Osteocyte (in vitro differentiated cells): Measurements from ENCODE around the gene PHAF1. TPM values are rescaled to one million over a fixed set of nuclear protein-coding genes. Genes with fewer than 3 reads are reported as not detected.
A peak's percentile ranks its signal among the peaks of the same experiment; 100 is the strongest.

Experiments
- DNase-seq: peaks from one replicate; pipeline ENCODE4 v3.0.0; 2021; ENCODE audit warnings: mixed read lengths; ENCODE audit not compliant: unreplicated experiment; ENCODE audit errors: extremely low spot score
- H3K27ac Mint-ChIP-seq: one replicate; pipeline ENCODE4 v1.8.0; 2021; ENCODE audit warnings: mild to moderate bottlenecking, mixed read lengths; ENCODE audit not compliant: unreplicated experiment
- H3K27me3 Mint-ChIP-seq: one replicate; pipeline ENCODE4 v1.8.0; 2021; ENCODE audit warnings: mixed read lengths; ENCODE audit not compliant: unreplicated experiment
- H3K36me3 Mint-ChIP-seq: one replicate; pipeline ENCODE4 v1.8.0; 2021; ENCODE audit warnings: mixed read lengths; ENCODE audit not compliant: unreplicated experiment
- H3K4me1 Mint-ChIP-seq: one replicate; pipeline ENCODE4 v1.8.0; 2021; ENCODE audit warnings: mixed read lengths; ENCODE audit not compliant: unreplicated experiment
- H3K4me3 Mint-ChIP-seq: one replicate; pipeline ENCODE4 v1.8.0; 2021; ENCODE audit warnings: mild to moderate bottlenecking, moderate library complexity, mixed read lengths; ENCODE audit not compliant: unreplicated experiment
- H3K9me3 Mint-ChIP-seq: one replicate; pipeline ENCODE4 v1.8.0; 2021; ENCODE audit warnings: mixed read lengths; ENCODE audit not compliant: unreplicated experiment
- CTCF ChIP-seq: fragments of 200-600 bp; sonication (generic); IDR thresholded peaks from 2 replicates; pipeline ENCODE4 v1.5.0; 2021; ENCODE audit warnings: antibody characterized with exemption, mild to moderate bottlenecking, moderate library complexity
- total RNA-seq: library from RNA; stranded (reverse); gene quantifications from 2 replicates; pipeline ENCODE4 v1.2.1, GENCODE V29; 2021

Gene PHAF1
- total RNA-seq, 1 donor from 2014 or later, result 19.5 TPM

GRCh38 chr16:67091906-67092566 is 17.7 kb upstream of the PHAF1 start:
- Mint-ChIP-seq H3K4me1 (peaks cover 35% of the 10 kb centered on the region), H3K9me3 (no peaks in the 10 kb centered on the region), H3K27ac (no peak overlapping the region), H3K27me3 (no peaks in the 10 kb centered on the region), H3K36me3 (peaks cover 11% of the 10 kb centered on the region), H3K4me3 (no peak overlapping the region)
- no peak for TF ChIP-seq CTCF
- DNase-seq, result no peak

- Mint-ChIP-seq H3K9me3 (no peaks in the 10 kb centered on the region), H3K27me3 (no peaks in the 10 kb centered on the region), H3K4me1 (peaks cover 32% of the 10 kb centered on the region), H3K27ac (no peak overlapping the region), H3K4me3 (no peak overlapping the region), H3K36me3 (peaks cover 9% of the 10 kb centered on the region)
- no peak for TF ChIP-seq CTCF
- no peak for DNase-seq
Measured at GRCh38 chr16:67093098-67093726, 16.5 kb upstream of the PHAF1 start.

- H3K36me3 Mint-ChIP-seq, result peaks cover 13% of the 10 kb centered on the region
- no peak for TF ChIP-seq CTCF
- H3K4me1 Mint-ChIP-seq, result peaks cover 1% of the 10 kb centered on the region
- DNase-seq, result no peak
- H3K4me3 Mint-ChIP-seq, result no peak overlapping the region
- no peak overlapping the region for H3K27ac Mint-ChIP-seq
- no peaks in the 10 kb centered on the region for H3K27me3 Mint-ChIP-seq
- H3K9me3 Mint-ChIP-seq, result no peaks in the 10 kb centered on the region
Measured at GRCh38 chr16:67098599-67098998, 11.1 kb upstream of the PHAF1 start.

GRCh38 chr16:67100569-67101310 is 9.0 kb upstream of the PHAF1 start:
- Mint-ChIP-seq H3K9me3 (no peaks in the 10 kb centered on the region), H3K4me3 (no peak overlapping the region), H3K27me3 (no peaks in the 10 kb centered on the region), H3K27ac (no peak overlapping the region), H3K36me3 (peaks cover 13% of the 10 kb centered on the region), H3K4me1 (peaks cover 1% of the 10 kb centered on the region)
- no peak for DNase-seq
- peak; percentile 55 for TF ChIP-seq CTCF
